Activated CD4-positive, alpha-beta T cell treated with anti-CD3 and anti-CD28 coated beads for 24 hours (primary cell): Measurements from ENCODE around the gene GPLD1.
A peak's percentile ranks its signal among the peaks of the same experiment; 100 is the strongest.
"Not testable (repeated sequence)": the region's sequence is repeated elsewhere in the genome, so short reads cannot be mapped to it uniquely, and the experiment has no call there.

Source experiments
- DNase-seq, 2 donors: peaks; one replicate each; pipeline ENCODE4 v3.0.0-alpha.2; 2020; ENCODE audit warnings: low read depth in 2 of 2

GPLD1 gene

DNA sequence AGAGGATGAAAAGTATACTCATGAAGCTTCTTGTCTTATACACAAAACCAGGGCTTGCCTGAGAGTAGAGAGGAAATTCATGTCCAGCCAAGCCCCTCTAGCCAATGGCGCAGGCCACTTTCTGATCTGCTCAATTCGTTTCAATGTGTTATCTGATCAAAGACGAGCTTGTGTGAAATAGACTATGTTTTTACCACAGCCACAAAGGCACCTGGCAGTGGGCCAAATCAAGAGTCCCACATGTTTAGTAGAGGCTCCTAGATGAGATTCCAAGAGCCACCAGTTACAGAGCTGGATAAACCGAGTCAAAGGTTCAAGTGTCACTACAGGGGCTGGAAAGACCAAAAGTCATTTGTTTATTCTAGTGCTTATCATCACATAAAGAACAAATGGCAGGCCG, 34.9 kb downstream of the GPLD1 start:
- DNase-seq, result no peak

DNA sequence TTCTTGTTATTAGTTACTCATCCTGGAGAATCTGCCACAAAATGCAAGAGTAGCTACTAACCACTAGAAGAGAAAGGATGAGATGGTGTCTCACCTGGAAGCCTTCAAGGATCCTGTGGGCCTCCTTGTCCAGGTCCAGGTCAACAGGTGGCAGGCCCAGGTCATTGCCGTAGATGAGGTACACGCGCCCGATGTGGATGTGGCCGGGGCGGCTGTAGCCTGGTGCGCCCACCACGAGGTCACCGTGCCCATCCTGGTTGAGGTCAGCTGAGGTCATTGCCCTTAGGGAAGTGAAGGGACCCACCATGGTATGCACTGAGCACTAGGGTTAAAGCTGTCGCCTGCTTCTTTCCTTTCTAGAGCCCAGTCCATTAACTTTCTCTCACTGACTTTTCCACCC, 35.5 kb downstream of the GPLD1 start:
- DNase-seq, result no peak

DNA sequence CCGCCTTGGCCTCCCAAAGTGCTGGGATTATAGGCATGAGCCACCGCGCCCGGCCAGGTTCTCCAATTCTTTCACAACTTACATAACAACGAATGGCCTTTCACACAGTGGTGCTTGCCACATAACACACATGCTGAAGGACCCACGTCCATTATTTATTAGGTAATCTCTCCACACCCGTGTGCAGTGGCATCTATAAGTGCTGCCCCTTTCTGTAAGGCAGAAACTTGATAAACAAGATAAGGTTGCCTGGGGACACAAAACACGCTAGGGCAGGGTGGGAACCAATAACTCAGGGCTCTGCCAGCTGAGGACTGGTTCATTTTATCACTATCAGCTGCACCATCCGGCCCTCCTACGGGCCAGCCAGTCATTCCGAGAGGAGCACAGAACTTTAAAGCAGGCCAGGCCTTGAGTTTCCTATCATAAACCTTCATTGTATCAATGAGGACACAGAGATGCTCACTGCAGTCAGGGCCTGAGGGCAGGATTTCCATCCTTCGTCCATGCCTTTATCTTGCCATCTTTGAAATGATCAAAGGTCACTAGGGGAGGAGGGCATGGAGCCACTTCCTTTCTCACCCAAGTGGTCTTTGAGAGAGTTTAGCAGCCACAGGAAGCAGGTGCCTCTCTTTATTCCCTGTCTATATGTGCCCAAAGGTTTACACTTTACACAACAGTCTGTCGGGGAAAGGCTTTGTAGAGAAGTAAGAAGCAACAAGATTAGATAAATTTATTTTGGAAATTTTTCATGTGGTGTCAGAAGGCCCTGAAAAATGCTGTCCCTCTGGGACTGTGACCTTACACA, 37.6 kb downstream of the GPLD1 start:
- DNase-seq, result no peak

DNA sequence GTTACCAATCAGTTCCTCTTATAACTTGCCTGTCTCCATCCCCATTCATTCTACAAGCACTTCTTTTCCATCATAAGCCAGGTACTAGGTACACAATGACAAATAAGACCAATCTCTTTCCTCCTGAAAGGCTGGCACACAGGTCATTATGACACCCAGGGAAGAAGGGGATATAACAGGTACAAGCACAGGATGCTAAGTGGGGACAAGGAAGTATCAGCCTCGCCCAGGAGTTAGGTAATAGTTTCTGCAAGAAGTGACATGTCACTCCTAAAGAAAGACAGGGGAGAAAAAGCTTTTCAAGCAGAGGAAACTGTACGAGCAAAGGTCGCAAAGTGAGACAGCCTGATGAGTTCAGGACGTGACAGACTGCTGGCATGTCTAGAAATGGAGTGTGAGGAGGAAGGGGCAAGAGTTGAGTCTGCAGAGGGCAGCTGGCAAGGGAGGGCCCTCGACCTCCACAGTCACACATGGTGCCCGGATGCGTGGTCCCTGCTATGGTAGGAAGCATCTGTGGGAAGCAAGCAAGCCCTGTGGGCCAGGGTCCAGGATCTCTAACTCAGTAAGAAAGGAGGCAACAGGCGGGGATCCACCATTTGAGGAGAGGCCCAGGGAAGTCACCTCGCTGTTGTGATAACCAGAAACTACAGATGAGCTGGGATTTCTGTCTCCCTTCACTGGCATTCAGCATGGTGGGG, 40.4 kb downstream of the GPLD1 start:
- DNase-seq, result no peak

DNA sequence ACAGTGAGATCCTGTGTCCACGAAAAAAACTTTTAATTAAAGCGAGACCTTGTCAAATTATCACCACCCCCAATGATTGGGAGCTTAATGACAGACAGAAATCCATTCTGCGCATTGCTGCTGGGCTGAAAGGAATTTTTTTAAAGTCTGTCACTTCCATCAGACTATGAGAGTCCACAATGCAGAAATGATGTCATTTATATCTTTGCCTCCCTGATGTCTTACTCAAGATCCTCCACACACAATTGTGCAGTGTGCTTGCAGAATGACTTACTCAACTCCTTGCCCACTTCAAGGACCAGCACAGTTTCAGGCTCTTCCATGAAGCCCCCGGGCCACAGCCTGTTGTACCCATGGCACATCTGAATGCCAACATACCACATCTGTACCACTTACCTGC, 41.0 kb downstream of the GPLD1 start:
- DNase-seq, result no peak

DNA sequence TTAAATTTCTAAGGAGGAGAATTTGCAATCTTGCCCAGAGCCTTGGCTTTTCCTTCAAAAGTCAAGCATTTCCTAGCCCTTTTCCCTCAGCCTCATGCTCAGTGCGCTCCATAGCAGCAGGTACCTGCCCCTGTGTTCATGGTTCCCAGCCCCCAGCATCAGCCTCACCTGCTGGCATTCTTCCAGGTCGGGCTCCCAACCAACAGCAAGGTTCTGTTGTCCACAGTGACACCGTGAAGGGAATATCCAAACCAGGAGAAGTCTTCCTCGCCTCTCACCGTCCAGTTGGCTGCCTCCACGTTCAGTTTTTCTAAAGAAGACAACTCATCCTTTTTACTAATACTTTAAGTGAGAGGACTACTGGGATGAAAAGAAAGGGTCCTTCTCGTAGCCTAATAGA, 42.7 kb downstream of the GPLD1 start:
- no peak for DNase-seq

DNA sequence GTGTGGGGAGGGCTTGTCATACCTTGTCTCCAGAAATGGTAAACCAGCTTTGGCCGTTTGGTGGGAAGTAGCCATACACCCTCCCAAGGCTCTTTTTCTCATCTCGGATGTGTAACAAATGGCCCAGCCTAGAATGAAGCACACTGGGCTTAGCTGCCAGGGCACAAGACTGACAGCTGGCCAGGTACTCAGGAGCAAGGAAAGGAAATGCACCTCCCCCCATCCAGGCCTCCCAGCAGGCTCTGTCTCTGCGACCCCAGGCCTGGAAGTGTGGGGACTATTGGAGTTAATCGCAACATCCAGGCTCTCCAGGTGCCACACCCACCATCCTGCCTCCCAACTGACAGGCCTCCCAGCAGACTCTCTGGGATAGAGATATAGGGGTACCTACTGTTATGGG, 43.7 kb downstream of the GPLD1 start:
- no peak for DNase-seq

DNA sequence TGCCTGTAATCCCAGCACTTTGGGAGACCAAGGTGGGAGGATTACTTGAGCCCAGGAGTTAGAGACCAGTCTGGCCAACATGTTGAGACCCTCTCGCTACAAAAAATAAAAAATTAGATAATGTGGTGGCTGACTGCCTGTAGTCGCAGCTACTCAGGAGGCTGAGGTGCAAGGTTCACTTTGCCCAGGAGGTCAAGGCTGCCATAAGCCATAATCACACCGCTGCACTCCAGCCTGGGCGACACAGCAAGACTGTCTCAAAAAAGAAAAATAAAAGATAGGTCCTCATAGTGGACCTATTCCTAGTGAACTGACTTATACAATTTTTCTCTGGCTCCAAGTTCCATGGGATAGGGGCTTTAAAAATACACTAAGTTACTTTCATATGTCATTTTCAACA, 44.8 kb downstream of the GPLD1 start:
- DNase-seq, result no peak

DNA sequence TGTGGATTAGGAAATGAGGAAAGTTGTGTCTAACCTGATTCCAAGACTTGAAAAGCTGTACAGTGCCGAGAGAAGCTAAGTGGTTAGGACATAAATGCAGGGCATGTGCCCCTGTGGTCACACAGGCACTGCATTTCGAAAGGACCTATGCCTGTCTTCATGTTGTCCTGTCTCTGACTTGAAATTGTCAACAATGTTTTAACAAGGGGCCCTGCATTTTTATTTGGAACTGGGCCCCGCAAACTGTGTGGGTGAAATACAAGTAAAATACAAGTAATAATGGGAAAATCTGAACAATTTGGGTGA, 47.8 kb downstream of the GPLD1 start:
- DNase-seq, result no peak

DNA sequence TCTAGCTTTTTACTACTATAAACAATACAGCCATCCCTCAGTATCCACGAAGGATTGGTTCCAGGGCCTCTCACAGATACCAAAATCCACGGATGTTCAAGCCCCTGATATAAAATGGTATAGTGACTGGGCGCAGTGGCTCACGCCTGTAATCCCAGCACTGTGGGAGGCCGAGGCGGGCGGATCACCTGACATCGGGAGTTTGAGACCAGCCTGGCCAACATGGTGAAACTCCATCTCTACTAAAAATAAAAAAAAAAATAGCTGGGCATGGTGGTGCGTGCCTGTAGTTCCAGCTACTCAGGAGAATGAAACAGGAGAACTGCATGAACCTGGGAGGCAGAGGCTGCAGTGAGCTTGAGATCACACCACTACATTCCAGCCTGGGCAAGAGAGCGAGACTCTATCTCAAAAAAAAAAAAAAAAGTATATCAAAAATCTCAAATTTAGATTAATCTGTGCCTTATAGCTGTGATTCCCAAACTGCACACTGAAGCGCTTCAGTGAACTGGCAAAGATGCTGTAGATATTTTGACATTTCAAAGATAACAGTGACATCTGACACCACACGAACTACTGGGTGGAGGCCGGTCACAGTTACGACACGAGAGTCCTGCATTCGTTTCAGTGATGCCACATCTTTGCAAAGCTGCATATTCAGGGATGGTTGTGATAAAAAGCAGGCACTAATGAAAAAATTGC, 48.3 kb downstream of the GPLD1 start:
- no peak for DNase-seq

DNA sequence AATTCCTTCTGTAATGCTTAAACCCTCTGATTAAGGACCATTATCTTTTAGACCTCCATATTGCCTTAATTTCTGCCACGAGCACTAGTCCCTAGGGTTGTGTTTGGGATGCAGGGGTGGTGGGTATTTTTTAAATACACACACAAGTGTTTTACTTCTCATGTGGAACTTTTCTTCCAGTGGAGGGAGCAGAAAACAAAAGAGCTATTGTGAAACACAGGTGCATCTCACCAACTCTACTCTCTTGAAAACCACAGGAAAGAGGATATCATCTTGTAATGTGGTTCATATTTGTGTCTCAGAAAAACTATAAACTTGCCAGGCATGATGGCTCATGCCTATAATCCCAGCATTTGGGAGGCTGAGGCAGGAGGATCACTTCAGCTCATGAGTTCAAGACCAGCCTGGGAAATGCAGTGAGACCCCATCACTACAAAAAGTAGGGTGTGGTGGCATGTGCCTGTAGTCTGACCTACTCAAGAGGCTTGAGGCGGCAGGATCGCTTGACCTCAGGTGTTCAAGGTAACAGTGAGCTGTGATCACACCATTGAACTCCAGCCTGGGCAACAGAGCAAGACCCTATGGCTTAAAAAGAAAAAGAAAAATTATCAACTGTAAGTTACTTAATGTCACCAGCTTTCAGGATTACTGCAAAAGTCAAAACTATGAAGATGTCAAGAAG, 49.4 kb downstream of the GPLD1 start:
- no peak for DNase-seq

DNA sequence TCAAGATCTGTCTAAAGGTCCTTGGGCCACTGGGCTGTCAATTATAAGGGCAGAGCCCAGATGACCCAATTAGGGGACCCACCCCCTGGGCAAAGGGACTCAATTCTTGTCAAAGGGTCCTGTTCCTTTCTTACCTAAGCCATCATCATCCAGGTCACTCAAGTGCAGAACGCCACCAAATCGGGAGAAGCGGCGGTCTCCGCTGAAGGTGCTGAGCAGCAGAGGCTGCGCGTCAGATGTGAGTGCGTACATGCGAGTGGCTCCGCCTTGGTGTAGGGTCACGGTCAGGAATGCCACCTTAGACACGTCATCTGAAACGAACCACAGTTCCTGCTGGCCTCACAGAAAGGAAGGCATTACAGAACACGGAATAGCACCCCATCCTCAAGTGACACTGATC, 52.4 kb downstream of the GPLD1 start:
- no peak for DNase-seq

DNA sequence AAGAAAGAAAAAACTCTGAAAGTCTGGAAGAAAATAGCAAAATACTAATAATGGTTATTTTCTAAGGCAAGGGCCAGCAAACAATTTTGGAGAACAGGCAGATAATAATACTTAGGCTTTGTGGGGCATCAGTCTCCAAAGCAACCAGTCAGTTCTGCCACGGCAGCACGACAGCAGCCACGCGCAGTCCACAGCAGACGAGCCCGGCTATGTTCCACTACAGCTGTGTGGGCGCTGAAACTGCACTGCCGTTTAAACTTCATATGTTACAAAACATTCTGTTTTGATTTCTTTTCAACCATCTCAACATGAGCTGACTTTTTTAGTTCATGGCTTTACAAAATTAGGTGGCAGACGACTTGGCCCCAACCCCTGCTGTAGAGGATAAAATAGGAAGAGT, 56.8 kb downstream of the GPLD1 start:
- no peak for DNase-seq

DNA sequence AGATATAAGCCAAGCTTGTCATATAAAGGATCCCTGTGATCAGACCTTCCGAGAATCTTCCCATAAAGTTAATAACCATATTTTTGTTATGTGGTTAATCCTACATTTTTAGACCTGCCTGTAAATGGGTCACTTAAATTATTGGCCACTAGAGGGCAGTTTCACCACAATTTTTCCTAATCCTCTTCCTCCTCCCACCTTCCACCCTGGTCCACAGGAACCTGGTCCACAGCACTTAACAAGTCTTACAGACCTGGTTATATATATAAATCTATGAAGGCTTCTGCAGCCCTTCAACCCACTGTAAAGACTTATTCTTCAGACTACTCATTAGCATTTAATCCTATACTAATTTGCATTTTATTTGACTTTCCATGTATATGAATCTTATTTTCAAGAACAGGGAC, 58.3 kb downstream of the GPLD1 start:
- peak in 1 of 2 donors; percentile 22 for DNase-seq

DNA sequence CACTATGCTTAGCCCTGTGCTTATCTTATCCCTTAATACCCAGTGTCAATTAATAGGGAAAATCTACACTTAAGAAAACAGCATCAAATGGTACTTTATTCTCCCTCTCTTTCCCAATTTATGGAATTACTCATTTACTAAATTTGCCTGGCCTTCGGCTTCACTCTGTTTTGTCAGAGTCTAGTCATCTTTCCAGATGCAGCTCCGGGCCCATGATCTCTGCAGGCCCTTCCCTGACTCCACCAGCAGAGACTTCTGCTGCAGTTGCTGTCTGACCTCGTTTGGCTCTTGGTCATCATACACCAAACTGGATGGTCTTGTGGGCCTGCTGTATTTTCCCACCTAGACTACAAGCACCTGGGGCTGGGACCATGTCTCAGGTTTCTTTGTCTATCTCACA, 59.3 kb downstream of the GPLD1 start:
- no peak for DNase-seq

DNA sequence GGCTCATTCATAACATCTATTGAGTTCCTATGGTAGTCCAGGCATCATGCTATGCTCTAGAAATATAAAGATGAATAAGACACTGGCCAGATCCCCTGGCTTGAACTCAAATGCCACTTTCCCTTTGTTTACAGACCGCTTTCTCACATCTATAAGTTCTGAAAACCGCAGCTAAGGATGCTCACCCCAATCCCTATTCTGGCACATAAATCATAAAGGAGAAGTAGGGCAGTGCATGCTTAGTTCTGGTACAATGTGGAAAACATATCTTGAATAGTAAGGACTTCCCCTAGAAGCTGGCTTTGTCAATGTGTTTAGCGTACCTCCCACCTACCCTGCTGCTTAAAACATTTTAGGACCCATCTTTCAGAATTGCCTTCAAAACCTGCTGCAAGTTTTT, 60.2 kb downstream of the GPLD1 start:
- no peak for DNase-seq

DNA sequence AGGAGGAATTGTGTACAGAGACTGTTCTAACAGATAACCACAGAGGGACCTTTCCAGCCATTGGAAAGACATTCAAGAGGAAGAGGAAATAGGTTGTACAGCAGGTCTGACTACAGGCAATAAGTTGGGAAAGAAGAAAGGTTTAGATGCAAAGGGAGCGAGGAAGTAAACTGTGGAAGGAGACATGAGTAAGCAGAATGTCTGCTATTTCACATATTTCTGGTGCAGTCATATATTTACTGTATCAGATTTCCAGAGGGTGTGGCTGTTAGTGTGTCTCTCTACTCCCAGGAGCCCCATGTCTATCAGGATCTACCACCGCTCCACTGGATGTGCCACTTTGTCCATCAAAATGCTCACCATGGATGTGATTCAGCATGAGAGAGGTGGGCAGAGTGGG, 60.8 kb downstream of the GPLD1 start:
- no peak for DNase-seq

DNA sequence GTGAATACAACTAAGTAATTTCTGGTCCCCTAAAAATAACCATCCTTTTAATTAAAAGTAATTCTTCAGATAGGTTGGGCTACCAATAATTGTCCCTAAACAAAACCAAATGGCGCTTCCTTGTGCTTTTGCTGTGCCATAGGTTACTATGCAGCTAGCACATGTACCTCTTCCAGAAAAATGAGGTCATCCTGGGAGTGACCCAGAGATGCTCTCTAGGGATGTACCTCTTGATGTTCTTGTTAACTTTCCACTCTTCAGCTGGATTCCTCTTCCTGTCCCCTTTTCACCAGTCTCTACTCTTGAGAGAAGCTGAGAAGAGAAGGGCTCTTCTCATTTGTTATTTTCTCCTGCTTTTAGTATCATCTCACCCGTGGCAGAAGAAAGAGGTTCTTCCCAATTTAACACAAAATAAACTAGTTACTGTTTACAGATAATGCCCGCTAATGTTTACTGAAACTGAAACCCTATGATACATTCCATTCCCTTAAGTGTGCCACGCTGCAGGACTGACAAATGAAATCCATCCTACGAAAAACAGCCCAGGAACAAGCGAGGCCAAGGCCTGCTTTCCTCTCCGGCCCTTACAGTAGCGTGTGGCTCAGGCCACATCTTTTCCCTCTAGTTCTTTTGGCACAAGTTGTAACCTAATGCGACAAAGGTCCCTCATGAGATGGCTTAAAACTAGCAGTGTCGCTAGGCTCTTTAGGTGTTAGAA, 62.5 kb downstream of the GPLD1 start:
- no peak for DNase-seq

DNA sequence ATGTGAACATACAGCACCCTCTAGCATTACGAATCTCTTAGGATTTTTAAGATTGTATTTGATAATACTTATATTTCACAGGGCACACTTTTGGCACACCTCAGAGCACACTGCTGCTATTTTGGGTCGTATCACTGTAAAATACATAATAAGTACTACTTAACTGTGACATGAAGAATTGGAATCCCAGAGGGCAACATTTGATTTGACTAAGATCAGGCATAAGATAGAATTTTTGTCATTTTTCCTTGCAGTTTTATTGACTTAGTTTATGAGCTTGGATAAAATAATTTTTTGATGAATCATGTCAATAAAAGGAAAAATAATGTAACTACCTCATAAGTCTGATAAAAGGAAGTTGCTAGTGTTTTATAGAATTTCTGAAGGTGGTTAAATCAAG, 64.3 kb downstream of the GPLD1 start:
- no peak for DNase-seq

DNA sequence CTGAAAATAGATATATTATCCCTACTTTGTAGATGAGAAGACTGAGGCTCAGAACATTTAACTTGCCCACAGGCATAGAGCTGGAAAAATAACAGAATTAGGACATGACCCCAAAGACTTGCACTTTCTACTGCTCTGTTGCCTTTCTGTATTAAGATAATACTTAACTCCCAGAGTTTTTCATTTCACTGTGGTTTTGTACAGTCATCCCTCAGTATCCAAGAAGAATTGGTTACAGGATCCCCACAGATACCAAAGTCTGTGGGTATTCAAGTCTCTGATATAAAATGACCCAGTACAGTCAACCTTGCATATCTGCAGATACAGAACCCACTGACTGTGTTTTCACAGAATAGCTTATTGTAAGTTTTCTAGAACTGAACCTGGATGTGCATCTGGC, 69.9 kb downstream of the GPLD1 start:
- no peak for DNase-seq

DNA sequence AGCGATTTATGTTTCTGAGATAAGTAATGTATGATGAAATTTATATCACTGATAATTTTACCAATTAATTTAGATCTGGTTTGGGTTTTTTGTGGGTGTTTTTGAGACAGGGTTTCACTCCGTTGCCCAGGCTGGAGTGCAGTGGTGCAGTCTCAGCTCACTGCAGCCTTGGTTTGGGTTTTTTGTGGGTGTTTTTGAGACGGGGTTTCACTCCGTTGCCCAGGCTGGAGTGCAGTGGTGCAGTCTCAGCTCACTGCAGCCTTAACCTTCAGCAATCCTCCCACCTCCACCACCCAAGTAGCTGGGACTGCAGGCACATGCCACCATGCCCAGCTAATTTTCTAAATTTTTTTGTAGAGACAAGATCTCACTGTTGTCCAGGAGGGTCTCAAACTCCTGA, 73.6 kb downstream of the GPLD1 start:
- no peak for DNase-seq

DNA sequence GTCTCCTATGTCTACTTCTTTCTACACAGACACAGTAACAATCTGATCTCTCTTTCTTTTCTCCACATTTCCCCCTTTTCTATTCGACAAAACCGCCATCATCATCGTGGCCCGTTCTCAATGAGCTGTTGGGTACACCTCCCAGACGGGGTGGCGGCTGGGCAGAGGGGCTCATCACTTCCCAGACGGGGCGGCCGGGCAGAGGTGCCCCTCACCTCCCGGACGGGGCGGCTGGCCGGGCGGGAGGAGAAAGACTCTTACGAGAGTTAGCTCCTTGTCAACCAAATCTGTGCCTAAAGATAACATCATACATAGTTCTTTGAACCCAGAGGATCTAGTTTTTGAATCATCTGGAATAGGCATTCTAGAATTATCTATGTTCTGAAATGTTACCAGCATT, 74.8 kb downstream of the GPLD1 start:
- DNase-seq, result not testable (repeated sequence)
